ENCODE data around the gene INSM2. TPM values are rescaled to one million over a fixed set of nuclear protein-coding genes. Genes with fewer than 3 reads are reported as not detected.

The INSM2 gene
- total RNA-seq, 1 experiment from 2014 or later = not detected

DNA sequence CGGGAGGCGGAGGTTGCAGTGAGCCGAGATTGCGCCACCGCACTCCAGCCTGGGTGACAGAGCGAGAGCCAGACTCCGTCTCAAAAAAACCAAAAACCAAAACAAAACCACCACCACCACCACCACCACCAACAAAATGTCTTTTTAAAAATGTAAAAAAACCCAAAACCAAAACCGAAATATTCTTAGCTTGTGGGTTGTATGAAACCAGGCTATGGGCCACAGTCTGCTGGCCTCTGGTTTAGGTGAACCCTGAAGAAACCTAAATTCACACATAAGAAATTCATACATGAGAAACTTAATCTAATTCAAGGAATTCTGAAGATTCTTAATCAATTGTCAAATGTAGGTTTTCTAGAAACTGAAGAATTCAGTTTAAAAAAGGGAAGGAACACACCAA, 37.6 kb downstream of the INSM2 start:
- RAD21 ChIA-PET (ENCODE audit: low non-redundant PET in 1 of 2, low total read pairs in 2 of 2, uncharacterized antibody in 2 of 2, unreplicated experiment in 2 of 2) = no interaction called here
- no peak for TF ChIP-seq SIN3A (IDR thresholded peaks at IDR 0.05; ENCODE audit: low read depth)
- TF ChIP-seq SRF (IDR thresholded peaks at IDR 0.05; ENCODE audit: low read depth) = no peak
- TF ChIP-seq CTCF (IDR thresholded peaks at IDR 0.05 in 2 of 3, conservative IDR thresholded peaks at IDR 0.05 in 1 of 3; ENCODE audit: borderline replicate concordance in 1 of 3, insufficient read depth in 1 of 3, low read depth in 2 of 3, low read length in 2 of 3) = no peak
- TF ChIP-seq EZH2 (IDR thresholded peaks at IDR 0.05) = no peak
- no peak for TF ChIP-seq CEBPB (IDR thresholded peaks at IDR 0.05; ENCODE audit: low read depth)
- TF ChIP-seq, protein P1, sequence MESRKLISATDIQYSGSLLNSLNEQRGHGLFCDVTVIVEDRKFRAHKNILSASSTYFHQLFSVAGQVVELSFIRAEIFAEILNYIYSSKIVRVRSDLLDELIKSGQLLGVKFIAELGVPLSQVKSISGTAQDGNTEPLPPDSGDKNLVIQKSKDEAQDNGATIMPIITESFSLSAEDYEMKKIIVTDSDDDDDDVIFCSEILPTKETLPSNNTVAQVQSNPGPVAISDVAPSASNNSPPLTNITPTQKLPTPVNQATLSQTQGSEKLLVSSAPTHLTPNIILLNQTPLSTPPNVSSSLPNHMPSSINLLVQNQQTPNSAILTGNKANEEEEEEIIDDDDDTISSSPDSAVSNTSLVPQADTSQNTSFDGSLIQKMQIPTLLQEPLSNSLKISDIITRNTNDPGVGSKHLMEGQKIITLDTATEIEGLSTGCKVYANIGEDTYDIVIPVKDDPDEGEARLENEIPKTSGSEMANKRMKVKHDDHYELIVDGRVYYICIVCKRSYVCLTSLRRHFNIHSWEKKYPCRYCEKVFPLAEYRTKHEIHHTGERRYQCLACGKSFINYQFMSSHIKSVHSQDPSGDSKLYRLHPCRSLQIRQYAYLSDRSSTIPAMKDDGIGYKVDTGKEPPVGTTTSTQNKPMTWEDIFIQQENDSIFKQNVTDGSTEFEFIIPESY (IDR thresholded peaks at IDR 0.05; ENCODE audit: extremely low read depth, insufficient replicate concordance, low read length) = no peak
- TF ChIP-seq SP1 (IDR thresholded peaks at IDR 0.05; ENCODE audit: low read depth) = no peak
- TF ChIP-seq FOSL1 (IDR thresholded peaks at IDR 0.05; ENCODE audit: low read depth) = no peak
- TF ChIP-seq ZFX (IDR thresholded peaks at IDR 0.05) = no peak
- no peak for TF ChIP-seq ZNF274 (IDR thresholded peaks at IDR 0.05; ENCODE audit: low read depth, low read length)
- no peak for TF ChIP-seq ELF1 (IDR thresholded peaks at IDR 0.05; ENCODE audit: borderline replicate concordance, low read depth)
- no peak for TF ChIP-seq RAD21 (IDR thresholded peaks at IDR 0.05; ENCODE audit: low read depth)
- no peak for TF ChIP-seq MAX (IDR thresholded peaks at IDR 0.05)
- TF ChIP-seq TCF7L2 (IDR thresholded peaks at IDR 0.05; ENCODE audit: borderline replicate concordance, extremely low read depth, insufficient read depth, insufficient read length) = no peak
- TF ChIP-seq REST (IDR thresholded peaks at IDR 0.05; ENCODE audit: low read depth) = no peak
- no peak for TF ChIP-seq POLR2AphosphoS5 (IDR thresholded peaks at IDR 0.05; ENCODE audit: low read depth, low read length)
- no peak for TF ChIP-seq CBX3 (IDR thresholded peaks at IDR 0.05; ENCODE audit: low read depth)
- TF ChIP-seq EGR1 (IDR thresholded peaks at IDR 0.05; ENCODE audit: low read depth) = no peak
- no TSS peak for BruUV-seq (replicated peaks)
- H3K4me2 ChIP-seq (ENCODE audit: low read length) = no peak overlapping the region
- intact Hi-C loops (cut with micrococcal nuclease) = no loop called here
- ATAC-seq = no peak
- H3K36me3 ChIP-seq (ENCODE audit: control insufficient read depth in 1 of 2, insufficient read depth in 2 of 2, low read length in 2 of 2) = no peaks in the 10 kb centered on the region
- H3K79me2 ChIP-seq (ENCODE audit: insufficient read depth, low read length) = no peaks in the 10 kb centered on the region
- POLR2A ChIA-PET = no interaction called here
- no peaks in the 10 kb centered on the region for H3K4me1 ChIP-seq (ENCODE audit: control insufficient read depth in 1 of 2, insufficient read depth in 2 of 2, low read length in 2 of 2)
- no peaks in the 10 kb centered on the region for H4K20me1 ChIP-seq (ENCODE audit: insufficient read depth)
- H3K27ac ChIP-seq (ENCODE audit: low read depth, low read length) = no peak overlapping the region
- no peaks in the 10 kb centered on the region for H3K9me3 ChIP-seq (ENCODE audit: control insufficient read depth in 1 of 2, insufficient read depth in 1 of 2, low read depth in 1 of 2, low read length in 2 of 2)
- H3K4me3 ChIP-seq (replicated peaks in 1 of 2; ENCODE audit: low read depth in 1 of 2, low read length in 2 of 2) = no peak overlapping the region
- H3K9ac ChIP-seq (ENCODE audit: low read length) = no peak overlapping the region
- CTCF ChIA-PET = no interaction called here
- DNase-seq (ENCODE audit: low read depth, low spot score) = no peak
- peaks cover 5% of the 10 kb centered on the region for H3K9me2 ChIP-seq (ENCODE audit: insufficient read depth)
- no peak overlapping the region for H2AFZ ChIP-seq (ENCODE audit: low read depth, low read length, poor library complexity, severe bottlenecking)
- H3K27me3 ChIP-seq (ENCODE audit: insufficient read depth, low read length) = no peaks in the 10 kb centered on the region
